GM12801 (cell line): Measurements from ENCODE around the gene HDAC9.

Experiments used
- CTCF ChIP-seq: IDR thresholded peaks from one replicate; pipeline ENCODE4 v1.5.1; 2011; ENCODE audit warnings: control low read depth; ENCODE audit not compliant: insufficient read length; ENCODE audit errors: extremely low read depth

HDAC9 gene

GRCh38 chr7:18529239-18529638 lies 33.7 kb downstream of the HDAC9 start:
- TF ChIP-seq CTCF, result no peak

- no peak for TF ChIP-seq CTCF
These were observed 35.0 kb downstream of the HDAC9 start for GRCh38 chr7:18530224-18531179.

GRCh38 chr7:18531539-18531938 lies 36.0 kb downstream of the HDAC9 start:
- TF ChIP-seq CTCF, result no peak

- no peak for TF ChIP-seq CTCF
These were observed 37.3 kb downstream of the HDAC9 start for GRCh38 chr7:18532813-18533212.

- TF ChIP-seq CTCF, result no peak
These were observed 38.9 kb downstream of the HDAC9 start for GRCh38 chr7:18534481-18534880.

- TF ChIP-seq CTCF, result no peak
These were observed 40.4 kb downstream of the HDAC9 start for GRCh38 chr7:18535810-18536415.

- TF ChIP-seq CTCF, result no peak
These were observed 40.9 kb downstream of the HDAC9 start for GRCh38 chr7:18536486-18536885.
